Neural progenitor cell (in vitro differentiated cells): ENCODE data around the gene TADA2A. TPM values are rescaled to one million over a fixed set of nuclear protein-coding genes. Genes with fewer than 3 reads are reported as not detected.
A peak's percentile ranks its signal among the peaks of the same experiment; 100 is the strongest.

Experiments used
- DNase-seq: peaks from one replicate; pipeline ENCODE4 v3.0.0-alpha.2; 2016; ENCODE audit warnings: low spot score
- H2AFZ ChIP-seq: fragments of 200-600 bp; sonication (generic); replicated peaks from 2 replicates; pipeline ENCODE4 v1.6.1; 2016; ENCODE audit warnings: antibody characterized with exemption
- H3F3A ChIP-seq: fragments of 200-600 bp; sonication (generic); 2 replicates; pipeline ENCODE4 v1.6.1; 2016; ENCODE audit warnings: antibody characterized with exemption, low read depth
- H3K27ac ChIP-seq: fragments of 200-600 bp; sonication (generic); 2 replicates; pipeline ENCODE4 v1.5.1; 2016; ENCODE audit warnings: mild to moderate bottlenecking
- H3K27me3 ChIP-seq: fragments of 200-600 bp; sonication (generic); 2 replicates; pipeline ENCODE4 v1.6.1; 2016; ENCODE audit warnings: mild to moderate bottlenecking, moderate library complexity
- H3K36me3 ChIP-seq: fragments of 200-600 bp; sonication (generic); 2 replicates; pipeline ENCODE4 v1.5.1; 2016
- H3K4me1 ChIP-seq: fragments of 200-600 bp; sonication (generic); 2 replicates; pipeline ENCODE4 v1.6.1; 2016; ENCODE audit warnings: mixed run types
- H3K4me2 ChIP-seq: fragments of 200-600 bp; sonication (generic); 2 replicates; pipeline ENCODE4 v1.6.1; 2016
- H3K4me3 ChIP-seq: fragments of 200-600 bp; sonication (generic); 2 replicates; pipeline ENCODE4 v1.5.1; 2016
- H3K79me2 ChIP-seq: fragments of 200-600 bp; sonication (generic); 2 replicates; pipeline ENCODE4 v1.6.1; 2016; ENCODE audit warnings: low read depth
- H3K9ac ChIP-seq: fragments of 200-600 bp; sonication (generic); 2 replicates; pipeline ENCODE4 v1.6.1; 2016
- H3K9me3 ChIP-seq: fragments of 200-600 bp; sonication (generic); 2 replicates; pipeline ENCODE4 v1.5.1; 2016; ENCODE audit warnings: low read depth
- H4K20me1 ChIP-seq: fragments of 200-600 bp; sonication (generic); 2 replicates; pipeline ENCODE4 v1.6.1; 2016; ENCODE audit warnings: low read depth
- H3K27ac Mint-ChIP-seq: 3 replicates; pipeline ENCODE4 v1.8.0; 2021; ENCODE audit warnings: mixed read lengths
- H3K27me3 Mint-ChIP-seq: 2 replicates; pipeline ENCODE4 v1.8.0; 2022; ENCODE audit warnings: low read depth, mild to moderate bottlenecking, inconsistent platforms, moderate library complexity, mixed read lengths; ENCODE audit not compliant: insufficient read depth
- H3K36me3 Mint-ChIP-seq: 3 replicates; pipeline ENCODE4 v1.8.0; 2021; ENCODE audit warnings: mixed read lengths
- H3K4me1 Mint-ChIP-seq: 3 replicates; pipeline ENCODE4 v1.8.0; 2021; ENCODE audit warnings: mixed read lengths
- H3K4me3 Mint-ChIP-seq: 3 replicates; pipeline ENCODE4 v1.8.0; 2021; ENCODE audit warnings: mild to moderate bottlenecking, moderate library complexity, mixed read lengths
- H3K9me3 Mint-ChIP-seq: 3 replicates; pipeline ENCODE4 v1.8.0; 2020; ENCODE audit warnings: mixed read lengths
- CTCF ChIP-seq: fragments of 200-600 bp; sonication (generic); IDR thresholded peaks from 2 replicates; pipeline ENCODE4 v1.5.1; 2017; ENCODE audit warnings: antibody characterized with exemption, mild to moderate bottlenecking
- EZH2 ChIP-seq: fragments of 200-600 bp; sonication (generic); IDR thresholded peaks from 2 replicates; pipeline ENCODE4 v1.6.1; 2017; ENCODE audit warnings: antibody characterized with exemption, mild to moderate bottlenecking, moderate library complexity
- EZH2phosphoT487 ChIP-seq: fragments of 200-600 bp; sonication (generic); IDR thresholded peaks from 2 replicates; pipeline ENCODE4 v1.6.1; 2017; ENCODE audit warnings: antibody characterized with exemption
- total RNA-seq: library from RNA; depleted of rRNA; stranded (reverse); fragments of >200 nt; gene quantifications from 2 replicates; pipeline ENCODE4 v1.2.3, GENCODE V29; 2015; ENCODE audit warnings: low replicate concordance

Gene TADA2A
- total RNA-seq, 1 donor from 2014 or later = 30.7 TPM

- Histone ChIP-seq H3K27ac (no peak overlapping the region), H3K4me3 (no peak overlapping the region), H2AFZ (no peak overlapping the region), H3K4me1 (peaks cover 5% of the 10 kb centered on the region), H3K4me2 (no peak overlapping the region), H3K79me2 (no peaks in the 10 kb centered on the region), H3K9me3 (no peaks in the 10 kb centered on the region), H3K27me3 (no peaks in the 10 kb centered on the region), H3K9ac (no peak overlapping the region), H4K20me1 (no peaks in the 10 kb centered on the region), H3K36me3 (peaks cover 5% of the 10 kb centered on the region), H3F3A (peaks cover 9% of the 10 kb centered on the region)
- H3K9me3 Mint-ChIP-seq = no peaks in the 10 kb centered on the region
- H3K4me3 Mint-ChIP-seq = no peak overlapping the region
- H3K27ac Mint-ChIP-seq = no peak overlapping the region
- DNase-seq = no peak
- peaks cover 2% of the 10 kb centered on the region for H3K27me3 Mint-ChIP-seq
- TF ChIP-seq EZH2phosphoT487 = no peak
- no peak for TF ChIP-seq EZH2
- no peak for TF ChIP-seq CTCF
- peaks cover 18% of the 10 kb centered on the region for H3K36me3 Mint-ChIP-seq
- H3K4me1 Mint-ChIP-seq = peaks cover 16% of the 10 kb centered on the region
Measured at GRCh38 chr17:37480427-37480826, 73.7 kb downstream of the TADA2A start.

- H3K36me3 Mint-ChIP-seq = peaks cover 14% of the 10 kb centered on the region
- H3K36me3 ChIP-seq = no peaks in the 10 kb centered on the region
- H3F3A ChIP-seq = peaks cover 15% of the 10 kb centered on the region
- no peaks in the 10 kb centered on the region for H3K9me3 ChIP-seq
- peak overlapping the region; percentile 29 for H3K27ac ChIP-seq
- no peak overlapping the region for H3K9ac ChIP-seq
- peaks cover 4% of the 10 kb centered on the region for H3K27me3 Mint-ChIP-seq
- peaks cover 5% of the 10 kb centered on the region for H3K4me1 ChIP-seq
- no peak overlapping the region for H2AFZ ChIP-seq
- H3K79me2 ChIP-seq = no peaks in the 10 kb centered on the region
- no peaks in the 10 kb centered on the region for H4K20me1 ChIP-seq
- no peak overlapping the region for H3K4me2 ChIP-seq
- H3K4me3 ChIP-seq = no peak overlapping the region
- peaks cover 16% of the 10 kb centered on the region for H3K4me1 Mint-ChIP-seq
- H3K9me3 Mint-ChIP-seq = no peaks in the 10 kb centered on the region
- DNase-seq = no peak
- no peaks in the 10 kb centered on the region for H3K27me3 ChIP-seq
- no peak overlapping the region for H3K27ac Mint-ChIP-seq
- TF ChIP-seq CTCF (no peak), EZH2 (no peak), EZH2phosphoT487 (no peak)
- H3K4me3 Mint-ChIP-seq = no peak overlapping the region
Measured at GRCh38 chr17:37481001-37481665, 74.4 kb downstream of the TADA2A start.

GRCh38 chr17:37483311-37484039 lies 76.8 kb downstream of the TADA2A start:
- H3K36me3 ChIP-seq = no peaks in the 10 kb centered on the region
- H3K9ac ChIP-seq = no peak overlapping the region
- H3K79me2 ChIP-seq = no peaks in the 10 kb centered on the region
- Mint-ChIP-seq H3K4me3 (no peak overlapping the region), H3K27me3 (peaks cover 4% of the 10 kb centered on the region), H3K27ac (no peak overlapping the region), H3K9me3 (no peaks in the 10 kb centered on the region), H3K36me3 (peaks cover 8% of the 10 kb centered on the region), H3K4me1 (peaks cover 21% of the 10 kb centered on the region)
- H3K9me3 ChIP-seq = no peaks in the 10 kb centered on the region
- H3K4me2 ChIP-seq = no peak overlapping the region
- no peak overlapping the region for H2AFZ ChIP-seq
- no peak overlapping the region for H3K4me3 ChIP-seq
- H3F3A ChIP-seq = peaks cover 27% of the 10 kb centered on the region
- H3K27me3 ChIP-seq = peaks cover 14% of the 10 kb centered on the region
- no peak for TF ChIP-seq EZH2phosphoT487
- no peak for TF ChIP-seq EZH2
- no peak for TF ChIP-seq CTCF
- peaks cover 12% of the 10 kb centered on the region for H3K4me1 ChIP-seq
- no peaks in the 10 kb centered on the region for H4K20me1 ChIP-seq
- no peak overlapping the region for H3K27ac ChIP-seq
- DNase-seq = no peak
